DMS79 treated with DMSO at 0.1 percent for 48 hours (cell line): ENCODE results near the gene NUP62CL.

ENCODE experiments used
- DNase-seq: peaks from one replicate; lab custom pipeline; 2025; lab: John Stamatoyannopoulos, UW

NUP62CL gene

GRCh38 chrX:107146670-107147069 is 59.6 kb downstream of the NUP62CL start:
- no peak for DNase-seq

DNA sequence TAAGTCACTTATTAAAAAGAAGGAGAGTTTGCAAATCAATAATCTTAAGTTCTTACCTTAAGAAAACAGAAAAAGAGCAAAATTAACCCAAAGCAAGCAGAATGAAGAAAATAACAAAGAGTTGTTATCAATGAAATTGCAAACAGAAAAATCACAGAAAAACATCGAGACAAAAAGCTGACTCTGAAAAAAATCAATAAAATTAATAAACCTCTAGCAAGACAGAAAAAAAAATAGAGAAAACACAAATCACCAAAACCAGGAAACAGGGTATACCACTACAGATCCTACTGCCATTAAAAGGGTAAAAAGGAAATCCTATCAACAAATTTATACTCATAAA is 70.3 kb downstream of the NUP62CL start:
- no peak for DNase-seq

GRCh38 chrX:107135049-107135964 is 70.9 kb downstream of the NUP62CL start:
- DNase-seq, result no peak

- no peak for DNase-seq
Measured at GRCh38 chrX:107123750-107124149, 82.5 kb downstream of the NUP62CL start.

GRCh38 chrX:107119283-107119682 is 87.0 kb downstream of the NUP62CL start:
- no peak for DNase-seq

GRCh38 chrX:107118322-107119147 is 87.7 kb downstream of the NUP62CL start, which contains the start of gene RBM41:
TSS of gene RBM41 (minus strand) at chrX:107118822. CDS start at chrX:107118773, 49 bp downstream.
- peak; percentile 73 for DNase-seq

GRCh38 chrX:107117993-107118321 is 88.3 kb downstream of the NUP62CL start:
- DNase-seq, result no peak

DNA sequence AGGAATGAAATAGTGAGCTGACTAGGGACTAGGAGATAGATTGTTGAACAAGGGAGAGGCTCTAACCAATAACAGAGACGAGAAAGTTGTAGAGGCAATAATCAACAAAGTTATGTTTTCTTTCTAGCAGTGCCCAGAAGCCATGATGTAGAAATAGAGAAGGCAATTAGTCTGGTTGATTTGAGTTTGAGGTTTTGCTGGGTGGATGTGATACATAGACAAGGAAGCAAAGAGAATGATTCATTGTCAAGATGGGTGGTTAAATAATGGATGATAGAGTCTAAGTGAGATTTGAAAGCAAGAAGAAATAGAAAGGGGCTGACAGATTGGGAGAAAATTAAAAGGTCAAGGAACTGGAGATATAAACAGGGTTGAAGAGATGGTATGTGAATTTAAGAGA is 98.8 kb downstream of the NUP62CL start:
- DNase-seq, result no peak

- no peak for DNase-seq
Measured at GRCh38 chrX:107102980-107103379, 103.3 kb downstream of the NUP62CL start.

- no peak for DNase-seq
Measured at GRCh38 chrX:107076158-107076557, 130.1 kb downstream of the NUP62CL start.
